ENCODE results near the gene PTPRJ. TPM values are rescaled to one million over a fixed set of nuclear protein-coding genes. Genes with fewer than 3 reads are reported as not detected.
A peak's percentile ranks its signal among the peaks of the same experiment; 100 is the strongest.

The PTPRJ gene
- total RNA-seq, 1 experiment from 2014 or later, result 10.5 TPM

DNA sequence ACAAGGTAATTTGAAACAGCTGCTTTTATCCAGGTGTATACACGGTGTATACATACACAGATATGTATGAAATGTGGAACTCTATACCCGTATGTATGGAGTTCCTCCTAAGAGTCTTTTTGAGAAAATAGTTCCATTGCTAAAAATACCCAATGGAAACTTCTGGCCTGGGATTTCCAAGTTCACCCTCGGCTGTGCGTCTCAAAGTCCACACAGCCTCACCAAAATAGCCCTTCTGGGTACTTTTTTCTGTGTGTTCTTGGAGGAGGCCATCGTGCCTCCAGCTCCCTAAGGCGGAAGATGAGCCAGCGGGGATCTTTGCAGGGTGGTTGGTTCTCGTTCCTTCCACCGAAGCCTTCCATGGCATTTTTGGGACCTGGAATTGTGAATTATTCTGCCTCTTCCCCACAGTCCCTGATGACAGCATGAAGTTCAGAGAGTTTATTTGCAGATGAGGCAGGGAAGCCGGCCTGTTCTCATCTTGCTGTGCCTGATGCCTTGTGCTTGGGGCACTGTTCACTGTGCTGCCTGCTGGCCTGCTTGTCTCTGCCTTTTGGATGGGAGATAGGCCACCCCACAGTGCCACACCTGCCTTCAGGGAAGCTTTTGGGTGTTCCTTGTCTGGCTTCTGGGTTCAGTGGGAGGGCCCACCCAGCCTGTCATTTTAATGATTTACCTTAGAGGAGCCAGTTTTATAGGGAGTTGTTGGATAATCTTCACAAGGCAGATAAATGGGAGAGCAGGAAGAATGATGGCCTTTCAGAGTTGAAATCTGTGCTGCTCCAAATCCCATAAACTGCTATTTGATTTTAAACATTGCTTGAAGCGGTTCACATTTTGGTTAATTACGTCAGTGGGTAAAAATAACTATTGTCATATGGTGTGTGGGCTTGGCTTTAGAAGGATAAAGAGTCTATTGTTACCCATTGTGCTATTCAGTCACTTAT is 123.5 kb downstream of the PTPRJ start:
- no peak for TF ChIP-seq EZH2 (IDR thresholded peaks at IDR 0.05; ENCODE audit: low read length, unreplicated experiment)
- TF ChIP-seq, protein P1, sequence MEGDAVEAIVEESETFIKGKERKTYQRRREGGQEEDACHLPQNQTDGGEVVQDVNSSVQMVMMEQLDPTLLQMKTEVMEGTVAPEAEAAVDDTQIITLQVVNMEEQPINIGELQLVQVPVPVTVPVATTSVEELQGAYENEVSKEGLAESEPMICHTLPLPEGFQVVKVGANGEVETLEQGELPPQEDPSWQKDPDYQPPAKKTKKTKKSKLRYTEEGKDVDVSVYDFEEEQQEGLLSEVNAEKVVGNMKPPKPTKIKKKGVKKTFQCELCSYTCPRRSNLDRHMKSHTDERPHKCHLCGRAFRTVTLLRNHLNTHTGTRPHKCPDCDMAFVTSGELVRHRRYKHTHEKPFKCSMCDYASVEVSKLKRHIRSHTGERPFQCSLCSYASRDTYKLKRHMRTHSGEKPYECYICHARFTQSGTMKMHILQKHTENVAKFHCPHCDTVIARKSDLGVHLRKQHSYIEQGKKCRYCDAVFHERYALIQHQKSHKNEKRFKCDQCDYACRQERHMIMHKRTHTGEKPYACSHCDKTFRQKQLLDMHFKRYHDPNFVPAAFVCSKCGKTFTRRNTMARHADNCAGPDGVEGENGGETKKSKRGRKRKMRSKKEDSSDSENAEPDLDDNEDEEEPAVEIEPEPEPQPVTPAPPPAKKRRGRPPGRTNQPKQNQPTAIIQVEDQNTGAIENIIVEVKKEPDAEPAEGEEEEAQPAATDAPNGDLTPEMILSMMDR (conservative IDR thresholded peaks at IDR 0.05; ENCODE audit: low read depth, low read length), result no peak
- TF ChIP-seq EZH2phosphoT487 (IDR thresholded peaks at IDR 0.05; ENCODE audit: borderline replicate concordance, low read length), result no peak
- POLR2A ChIA-PET (ENCODE audit: unreplicated experiment), result interaction anchor here (0.6 kb wide), 1 partner anchor 13 kb away, joined by 3 read pairs; no protein-coding TSS in a partner anchor
- H3K4me3 ChIP-seq (ENCODE audit: low read length), result no peak overlapping the region
- no peaks in the 10 kb centered on the region for H3K27me3 ChIP-seq (ENCODE audit: low read length)
- no peak overlapping the region for H3K4me2 ChIP-seq (ENCODE audit: low read length)
- no peaks in the 10 kb centered on the region for H3K9me3 ChIP-seq (ENCODE audit: low read length)
- H2AFZ ChIP-seq (ENCODE audit: low read length), result no peak overlapping the region
- DNase-seq (peak; percentile 32), ATAC-seq (peak; percentile 58)
- H3K9me2 ChIP-seq (replicated peaks; ENCODE audit: low read length), result no peaks in the 10 kb centered on the region
- H3K27ac ChIP-seq (ENCODE audit: low read length), result peak overlapping the region; percentile 77
- peaks cover 22% of the 10 kb centered on the region for H3K4me1 ChIP-seq (ENCODE audit: insufficient read depth, low read length)
- H3K79me2 ChIP-seq (ENCODE audit: low read length), result peaks cover 65% of the 10 kb centered on the region
- intact Hi-C loops (cut with micrococcal nuclease), result loop anchor here (1.0 kb wide), 1 partner anchor 49 kb away; no protein-coding TSS in a partner anchor
- no peaks in the 10 kb centered on the region for H3F3A ChIP-seq (ENCODE audit: low read length, unreplicated experiment)
- CTCF ChIA-PET, result no interaction called here
- no peaks in the 10 kb centered on the region for H4K20me1 ChIP-seq (ENCODE audit: low read length)
- BruUV-seq (replicated peaks), result TSS peak; percentile 86
- H3K36me3 ChIP-seq (ENCODE audit: low read depth, low read length), result no peaks in the 10 kb centered on the region
- peak overlapping the region; percentile 48 for H3K9ac ChIP-seq (ENCODE audit: low read length)

DNA sequence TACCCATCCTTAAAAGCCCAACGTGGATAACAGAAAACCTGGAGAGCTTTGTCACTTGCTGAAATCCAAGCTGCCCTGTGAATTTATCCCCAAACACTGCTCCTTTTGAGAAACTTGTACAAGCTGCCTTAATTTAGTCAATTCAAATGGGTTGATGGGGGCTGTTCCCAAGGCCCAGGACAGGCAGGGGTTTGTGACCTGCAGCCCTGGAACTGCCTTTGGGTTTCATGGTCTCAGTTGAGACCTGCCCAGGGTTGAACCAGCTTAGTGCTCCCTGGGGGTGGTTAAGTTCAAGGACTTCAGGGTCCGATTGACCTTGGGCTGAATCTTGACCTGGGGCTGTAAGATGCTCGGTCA is 124.2 kb downstream of the PTPRJ start:
- Histone ChIP-seq H3K9ac (ENCODE audit: low read length) (peak overlapping the region; percentile 45), H3K4me1 (ENCODE audit: insufficient read depth, low read length) (peaks cover 28% of the 10 kb centered on the region), H3K4me3 (ENCODE audit: low read length) (no peak overlapping the region), H3K27me3 (ENCODE audit: low read length) (no peaks in the 10 kb centered on the region), H3K36me3 (ENCODE audit: low read depth, low read length) (no peaks in the 10 kb centered on the region), H3K4me2 (ENCODE audit: low read length) (no peak overlapping the region), H3K9me2 (replicated peaks; ENCODE audit: low read length) (no peaks in the 10 kb centered on the region), H3F3A (ENCODE audit: low read length, unreplicated experiment) (no peaks in the 10 kb centered on the region), H2AFZ (ENCODE audit: low read length) (no peak overlapping the region), H4K20me1 (ENCODE audit: low read length) (no peaks in the 10 kb centered on the region), H3K27ac (ENCODE audit: low read length) (peak overlapping the region; percentile 77), H3K9me3 (ENCODE audit: low read length) (no peaks in the 10 kb centered on the region), H3K79me2 (ENCODE audit: low read length) (peaks cover 61% of the 10 kb centered on the region)
- TF ChIP-seq EZH2phosphoT487 (IDR thresholded peaks at IDR 0.05; ENCODE audit: borderline replicate concordance, low read length), result no peak
- TF ChIP-seq, protein P1 (conservative IDR thresholded peaks at IDR 0.05; ENCODE audit: low read depth, low read length), result no peak
- TF ChIP-seq EZH2 (IDR thresholded peaks at IDR 0.05; ENCODE audit: low read length, unreplicated experiment), result no peak
- DNase-seq, result no peak
- POLR2A ChIA-PET (ENCODE audit: unreplicated experiment), result no interaction called here
- no peak for ATAC-seq
- CTCF ChIA-PET, result no interaction called here
- BruUV-seq (replicated peaks), result TSS peak; percentile 53
- intact Hi-C loops (cut with micrococcal nuclease), result loop anchor here (1.0 kb wide), 1 partner anchor 49 kb away; no protein-coding TSS in a partner anchor
